Adrenal gland (tissue), 12 donors: Measurements from ENCODE around the gene METTL25B. TPM values are rescaled to one million over a fixed set of nuclear protein-coding genes. Genes with fewer than 3 reads are reported as not detected.

ENCODE experiments used
- DNase-seq, 7 donors: peaks; one replicate each; pipeline ENCODE4 v3.0.0-alpha.2; 2019 to 2020
- H3K27ac ChIP-seq, 5 donors: fragments of 200-600 bp; sonication (generic) in 4 of 5; 1 replicate in 3 of 5; 2 replicates in 2 of 5; pipeline versions ENCODE4 v1.5.1 to v1.8.0; 2016 to 2020; ENCODE audit warnings: mild to moderate bottlenecking in 1 of 5
- H3K27me3 ChIP-seq: fragments of 200-600 bp; 2 replicates; pipeline ENCODE4 v1.8.0; 2021
- H3K36me3 ChIP-seq, 2 donors: fragments of 200-600 bp; replicated peaks in 1 of 2; 1 replicate in 1 of 2; 2 replicates in 1 of 2; pipeline versions ENCODE4 v1.5.1 to v1.8.0; 2018 to 2022
- H3K4me1 ChIP-seq, 2 donors: fragments of 200-600 bp; replicated peaks in 1 of 2; 1 replicate in 1 of 2; 2 replicates in 1 of 2; pipeline versions ENCODE4 v1.5.1 to v1.8.0; 2018 to 2021
- H3K4me3 ChIP-seq, 4 donors: fragments of 200-600 bp; sonication (generic) in 3 of 4; one replicate each; pipeline ENCODE4 v1.5.1; 2016 to 2018
- H3K9me3 ChIP-seq, 3 donors: fragments of 200-600 bp; sonication (generic) in 1 of 3; replicated peaks in 1 of 3; 1 replicate in 2 of 3; 2 replicates in 1 of 3; pipeline versions ENCODE4 v1.5.1 to v1.8.0; 2016 to 2021
- CTCF ChIP-seq, 6 experiments: fragments of 450-650 bp in 4 of 6; fragments of 200-600 bp in 2 of 6; sonication (generic) in 1 of 6; IDR thresholded peaks; 1 replicate in 5 of 6; 2 replicates in 1 of 6; pipeline versions ENCODE4 v1.5.1 to v1.8.0; 2016 to 2021; ENCODE audit warnings: antibody characterized with exemption in 6 of 6, mild to moderate bottlenecking in 2 of 6, moderate library complexity in 1 of 6
- POLR2A ChIP-seq, 2 donors: fragments of 450-650 bp; IDR thresholded peaks; one replicate each; pipeline ENCODE4 v1.6.1; 2017; ENCODE audit warnings: antibody characterized with exemption in 2 of 2, mild to moderate bottlenecking in 2 of 2, moderate library complexity in 1 of 2
- WGBS, 4 donors: extraction: QIAGEN DNeasy Blood & Tissue Kit in 2 of 4; methylation state at CpG; one replicate each; pipeline versions ENCODE4 v1.1.5 to v1.1.7; 2013 to 2017; 5-methylcytosine and 5-hydroxymethylcytosine counted together
- intact Hi-C, 2 donors: fragments of 100-400 bp; cut with DNase I; formaldehyde crosslinking; loops; one replicate each; pipeline versions ENCODE4 v1.14.1 to v1.15.0; 2022 to 2023
- polyA plus RNA-seq, 3 donors: library from polyadenylated mRNA; stranded (reverse); fragments of 200-250 nt in 2 of 3; fragments of 350-450 nt in 1 of 3; fragmentation: Illumina TruSeq in 1 of 3; extraction: RNeasy Lipid Tissue Mini Kit (QIAGEN cat#74804) in 1 of 3; gene quantifications; one replicate each; pipeline ENCODE4 v1.2.3, GENCODE V29; 2013 to 2014
- total RNA-seq, 9 donors: library from RNA; depleted of rRNA in 4 of 9; stranded (reverse); fragments of >200 nt in 4 of 9; fragments of 120-200 nt in 1 of 9; fragmentation: NEBNext Ultra II Directional in 1 of 9; extraction: Animal tissue kit (Norgen Biotek cat#: 25700) in 1 of 9; gene quantifications; one replicate each; pipeline versions ENCODE4 v1.1.0 to v1.2.4, GENCODE V29; 2013 to 2023
- donor health status: healthy with polysubstance abuse.
- donor health status: Bipolar disorder and iron deficiency.
- donor health status: DM: yes; HTN: yes; CAD: no.
- donor health status: DM: no; HTN: no; CAD: no.
- donor health status: DM: no; HTN: no; CAD: no.
- donor health status: DM: yes; HTN: yes; CAD: no.

Gene METTL25B
- total and polyA plus RNA-seq, 12 donors: 17.4 to 140 (median 32.5) TPM

GRCh38 chr1:156689953-156690674 lies 38.2 kb upstream of the METTL25B start:
- no peaks in the 10 kb centered on the region for H3K36me3 ChIP-seq
- H3K4me1 ChIP-seq: peaks cover 0 to 7% of the 10 kb centered on the region in 2 donors
- TF ChIP-seq CTCF (IDR thresholded peaks at IDR 0.05): no peak
- TF ChIP-seq POLR2A (IDR thresholded peaks at IDR 0.05): no peak
- no peaks in the 10 kb centered on the region for H3K9me3 ChIP-seq
- no peak overlapping the region for H3K27ac ChIP-seq
- no peak for DNase-seq
- intact Hi-C loops: loop anchor here (2.0 to 10.0 kb wide), 2 partner anchors 35 to 175 kb away; partner anchors contain the start of gene NTRK1 (in 1 of the 2)
- WGBS, 4 donors: 19 to 27% (median 20%) methylated on average over 10 of the region's 10 CpGs
- no peak overlapping the region for H3K4me3 ChIP-seq
- peaks cover 14% of the 10 kb centered on the region for H3K27me3 ChIP-seq

GRCh38 chr1:156690675-156691036 lies 37.6 kb upstream of the METTL25B start:
- intact Hi-C loops: loop anchor here (2.0 to 10.0 kb wide), 2 partner anchors 34 to 174 kb away; partner anchors contain the start of gene NTRK1 (in 1 of the 2)
- DNase-seq: no peak
- Histone ChIP-seq H3K4me1 (peaks cover 0 to 7% of the 10 kb centered on the region in 2 donors), H3K27ac (no peak overlapping the region), H3K27me3 (peaks cover 12% of the 10 kb centered on the region), H3K4me3 (no peak overlapping the region), H3K36me3 (no peaks in the 10 kb centered on the region), H3K9me3 (no peaks in the 10 kb centered on the region)
- 55 to 66% (median 61%) methylated on average over 6 to 8 of the region's 8 CpGs for WGBS, 4 donors
- TF ChIP-seq POLR2A (IDR thresholded peaks at IDR 0.05) (no peak), CTCF (IDR thresholded peaks at IDR 0.05) (no peak)

GRCh38 chr1:156691191-156691590 lies 37.1 kb upstream of the METTL25B start:
- H3K9me3 ChIP-seq: no peaks in the 10 kb centered on the region

More at GRCh38 chr1:156691191-156691590, 37.1 kb upstream of the METTL25B start:
- Histone ChIP-seq H3K4me1 (peaks cover 0 to 7% of the 10 kb centered on the region in 2 donors), H3K27me3 (peaks cover 10% of the 10 kb centered on the region), H3K4me3 (no peak overlapping the region), H3K27ac (no peak overlapping the region), H3K36me3 (no peaks in the 10 kb centered on the region)
- intact Hi-C loops: loop anchor here (2.0 to 10.0 kb wide), 2 partner anchors 34 to 174 kb away; partner anchors contain the start of gene NTRK1 (in 1 of the 2)
- TF ChIP-seq POLR2A (IDR thresholded peaks at IDR 0.05): no peak
- TF ChIP-seq CTCF (IDR thresholded peaks at IDR 0.05): no peak
- no peak for DNase-seq
- 63 to 73% (median 71%) methylated on average over 8 to 10 of the region's 10 CpGs for WGBS, 4 donors
